SK-N-SH (cell line): ENCODE results near the gene GNAT3.

ENCODE experiments used
- EP300 ChIP-seq, 2 experiments: IDR thresholded peaks; 2 replicates each; pipeline versions ENCODE4 v1.4.0 to v1.6.1; 2012; ENCODE audit warnings: borderline replicate concordance in 1 of 2, low read depth in 1 of 2, low read length in 1 of 2
- FOXM1 ChIP-seq: IDR thresholded peaks from 2 replicates; pipeline ENCODE4 v1.4.0; 2012; ENCODE audit warnings: low read depth, mild to moderate bottlenecking
- POLR2AphosphoS5 ChIP-seq: IDR thresholded peaks from 2 replicates; pipeline ENCODE4 v1.6.1; 2012; ENCODE audit warnings: low read depth, low read length
- RCOR1 ChIP-seq: fragments of 150-350 bp; IDR thresholded peaks from 2 replicates; pipeline ENCODE4 v1.6.1; 2017; ENCODE audit warnings: antibody characterized with exemption, low read length
- SIN3A ChIP-seq: IDR thresholded peaks from 2 replicates; pipeline ENCODE4 v1.6.1; 2012; ENCODE audit warnings: low read depth, mild to moderate bottlenecking, low read length, moderate library complexity, borderline replicate concordance
- TEAD4 ChIP-seq: IDR thresholded peaks from 2 replicates; pipeline ENCODE4 v1.4.0; 2012; ENCODE audit warnings: mild to moderate bottlenecking, borderline replicate concordance; ENCODE audit not compliant: insufficient read depth
- TF ChIP-seq, protein P1 (sequence below): fragments of 200-600 bp; sonication (generic); IDR thresholded peaks from 2 replicates; pipeline ENCODE4 v1.6.1; 2017; ENCODE audit warnings: antibody characterized with exemption, mild to moderate bottlenecking, moderate library complexity
- TF ChIP-seq, protein P2 (sequence below): IDR thresholded peaks from 2 replicates; pipeline ENCODE4 v1.6.1; 2012; ENCODE audit warnings: mild to moderate bottlenecking, low read depth, low read length, moderate library complexity
- TF ChIP-seq, protein P3 (sequence below): IDR thresholded peaks from 2 replicates; pipeline ENCODE4 v1.4.0; 2012; ENCODE audit warnings: low read depth, borderline replicate concordance

DNA sequence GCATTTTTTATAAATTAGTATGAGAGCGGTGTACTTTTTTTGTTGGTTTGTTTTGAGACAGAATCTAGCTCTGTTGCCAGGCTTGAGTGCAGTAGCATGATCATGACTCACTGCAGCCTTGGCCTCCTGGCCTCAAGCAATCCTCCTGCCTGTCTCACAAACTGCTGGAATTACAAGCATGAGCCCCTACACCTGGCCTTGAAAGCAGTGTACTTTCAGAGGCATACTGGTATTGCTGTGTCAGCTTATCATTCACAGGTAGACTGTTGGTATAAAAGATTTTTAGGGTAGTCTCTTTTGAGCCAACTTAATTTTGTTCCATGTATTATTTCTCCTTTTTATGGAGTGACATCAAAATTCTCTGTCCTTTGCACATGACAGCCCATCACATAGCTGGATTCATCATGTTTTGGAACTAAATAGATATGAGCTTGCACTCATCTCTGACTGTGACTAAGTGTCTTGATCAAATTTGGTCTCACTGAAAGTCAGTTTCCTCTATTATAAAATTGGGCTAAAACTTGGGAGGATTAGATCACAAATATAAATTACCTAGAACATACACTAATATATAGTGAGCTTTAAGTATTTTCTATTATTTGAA is 12.4 kb downstream of the GNAT3 start:
- TF ChIP-seq RCOR1 = no peak
- TF ChIP-seq, protein P1, sequence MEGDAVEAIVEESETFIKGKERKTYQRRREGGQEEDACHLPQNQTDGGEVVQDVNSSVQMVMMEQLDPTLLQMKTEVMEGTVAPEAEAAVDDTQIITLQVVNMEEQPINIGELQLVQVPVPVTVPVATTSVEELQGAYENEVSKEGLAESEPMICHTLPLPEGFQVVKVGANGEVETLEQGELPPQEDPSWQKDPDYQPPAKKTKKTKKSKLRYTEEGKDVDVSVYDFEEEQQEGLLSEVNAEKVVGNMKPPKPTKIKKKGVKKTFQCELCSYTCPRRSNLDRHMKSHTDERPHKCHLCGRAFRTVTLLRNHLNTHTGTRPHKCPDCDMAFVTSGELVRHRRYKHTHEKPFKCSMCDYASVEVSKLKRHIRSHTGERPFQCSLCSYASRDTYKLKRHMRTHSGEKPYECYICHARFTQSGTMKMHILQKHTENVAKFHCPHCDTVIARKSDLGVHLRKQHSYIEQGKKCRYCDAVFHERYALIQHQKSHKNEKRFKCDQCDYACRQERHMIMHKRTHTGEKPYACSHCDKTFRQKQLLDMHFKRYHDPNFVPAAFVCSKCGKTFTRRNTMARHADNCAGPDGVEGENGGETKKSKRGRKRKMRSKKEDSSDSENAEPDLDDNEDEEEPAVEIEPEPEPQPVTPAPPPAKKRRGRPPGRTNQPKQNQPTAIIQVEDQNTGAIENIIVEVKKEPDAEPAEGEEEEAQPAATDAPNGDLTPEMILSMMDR = no peak
- TF ChIP-seq, protein P2, sequence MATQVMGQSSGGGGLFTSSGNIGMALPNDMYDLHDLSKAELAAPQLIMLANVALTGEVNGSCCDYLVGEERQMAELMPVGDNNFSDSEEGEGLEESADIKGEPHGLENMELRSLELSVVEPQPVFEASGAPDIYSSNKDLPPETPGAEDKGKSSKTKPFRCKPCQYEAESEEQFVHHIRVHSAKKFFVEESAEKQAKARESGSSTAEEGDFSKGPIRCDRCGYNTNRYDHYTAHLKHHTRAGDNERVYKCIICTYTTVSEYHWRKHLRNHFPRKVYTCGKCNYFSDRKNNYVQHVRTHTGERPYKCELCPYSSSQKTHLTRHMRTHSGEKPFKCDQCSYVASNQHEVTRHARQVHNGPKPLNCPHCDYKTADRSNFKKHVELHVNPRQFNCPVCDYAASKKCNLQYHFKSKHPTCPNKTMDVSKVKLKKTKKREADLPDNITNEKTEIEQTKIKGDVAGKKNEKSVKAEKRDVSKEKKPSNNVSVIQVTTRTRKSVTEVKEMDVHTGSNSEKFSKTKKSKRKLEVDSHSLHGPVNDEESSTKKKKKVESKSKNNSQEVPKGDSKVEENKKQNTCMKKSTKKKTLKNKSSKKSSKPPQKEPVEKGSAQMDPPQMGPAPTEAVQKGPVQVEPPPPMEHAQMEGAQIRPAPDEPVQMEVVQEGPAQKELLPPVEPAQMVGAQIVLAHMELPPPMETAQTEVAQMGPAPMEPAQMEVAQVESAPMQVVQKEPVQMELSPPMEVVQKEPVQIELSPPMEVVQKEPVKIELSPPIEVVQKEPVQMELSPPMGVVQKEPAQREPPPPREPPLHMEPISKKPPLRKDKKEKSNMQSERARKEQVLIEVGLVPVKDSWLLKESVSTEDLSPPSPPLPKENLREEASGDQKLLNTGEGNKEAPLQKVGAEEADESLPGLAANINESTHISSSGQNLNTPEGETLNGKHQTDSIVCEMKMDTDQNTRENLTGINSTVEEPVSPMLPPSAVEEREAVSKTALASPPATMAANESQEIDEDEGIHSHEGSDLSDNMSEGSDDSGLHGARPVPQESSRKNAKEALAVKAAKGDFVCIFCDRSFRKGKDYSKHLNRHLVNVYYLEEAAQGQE = no peak
- TF ChIP-seq, protein P3, sequence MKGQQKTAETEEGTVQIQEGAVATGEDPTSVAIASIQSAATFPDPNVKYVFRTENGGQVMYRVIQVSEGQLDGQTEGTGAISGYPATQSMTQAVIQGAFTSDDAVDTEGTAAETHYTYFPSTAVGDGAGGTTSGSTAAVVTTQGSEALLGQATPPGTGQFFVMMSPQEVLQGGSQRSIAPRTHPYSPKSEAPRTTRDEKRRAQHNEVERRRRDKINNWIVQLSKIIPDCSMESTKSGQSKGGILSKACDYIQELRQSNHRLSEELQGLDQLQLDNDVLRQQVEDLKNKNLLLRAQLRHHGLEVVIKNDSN = no peak
- no peak; the same call in 1 of the 2 replicates for TF ChIP-seq TEAD4
- peak in 1 of 2 experiments; percentile 62; a peak in 1 of 4 replicates for TF ChIP-seq EP300 (IDR thresholded peaks at IDR 0.05; ENCODE audit: borderline replicate concordance in 1 of 2, low read depth in 1 of 2, low read length in 1 of 2)
- TF ChIP-seq POLR2AphosphoS5 = no peak
- TF ChIP-seq SIN3A = peak; percentile 47; the same call in 1 of the 2 replicates
- no peak for TF ChIP-seq FOXM1
